K562 (cell line): Measurements from ENCODE around the gene NBEA. TPM values are rescaled to one million over a fixed set of nuclear protein-coding genes. Genes with fewer than 3 reads are reported as not detected.

ENCODE experiments used
- ATAC-seq: fragments of 200-7000 bp; cut with Tn5 transposase; 3 replicates; pipeline ENCODE4 v1.9.1; 2020; ENCODE audit warnings: moderate library complexity
- BruUV-seq: library from RNA; stranded (reverse); fragments of 400-500 nt; replicated peaks from 2 replicates; lab custom pipeline; 2021; lab: Mats Ljungman, UMichigan
- CTCF ChIA-PET: fragments of 300-600 bp; formaldehyde crosslinking; extraction: SDS; loops from one replicate; lab custom pipeline; 2021; ENCODE audit warnings: low intra/inter-chr PET ratio; lab: Yijun Ruan, JAX
- POLR2A ChIA-PET: fragments of 300-600, 350-650 bp; sonication (Branson Sonifier 250); formaldehyde crosslinking; extraction: SDS; loops from one replicate; lab custom pipeline; 2021; ENCODE audit warnings: antibody characterized with exemption, inconsistent platforms; lab: Yijun Ruan, JAX
- DNase-seq, 4 experiments: peaks; one replicate each; pipeline versions ENCODE4 v3.0.0 to v3.0.0-alpha.2; 2011 to 2018; ENCODE audit warnings: low spot score in 3 of 4, mixed read lengths in 3 of 4; ENCODE audit errors: extremely low read depth in 1 of 4
- FAIRE-seq: peaks from 2 replicates; lab custom pipeline; 2011; peaks lifted over from hg19 to GRCh38; lab: Jason Lieb, UNC
- H2AFZ ChIP-seq: 2 replicates; pipeline ENCODE4 v1.6.0; 2011; ENCODE audit warnings: low read depth, low read length, control low read depth, inconsistent platforms
- H3K27ac ChIP-seq: fragments of 200-600 bp; 3 replicates; pipeline ENCODE4 v1.8.0; 2011; ENCODE audit warnings: low read depth, mild to moderate bottlenecking, control low read depth, inconsistent platforms, low read length, moderate library complexity, mixed read lengths; ENCODE audit errors: extremely low read depth
- H3K27me3 ChIP-seq, 2 experiments: fragments of 300-600 bp in 1 of 2; 2 replicates in 1 of 2; 3 replicates in 1 of 2; pipeline versions ENCODE4 v1.6.0 to v1.8.0; 2011; ENCODE audit warnings: inconsistent platforms in 2 of 2, low read length in 2 of 2, mild to moderate bottlenecking in 1 of 2, mixed read lengths in 1 of 2, moderate library complexity in 1 of 2; ENCODE audit not compliant: control insufficient read depth in 2 of 2, insufficient read depth in 2 of 2
- H3K36me3 ChIP-seq: fragments of 300-600 bp; 3 replicates; pipeline ENCODE4 v1.8.0; 2011; ENCODE audit warnings: mild to moderate bottlenecking, low read length, inconsistent platforms; ENCODE audit not compliant: control insufficient read depth, insufficient read depth
- H3K4me1 ChIP-seq, 2 experiments: fragments of 200-600 bp in 1 of 2; replicated peaks in 1 of 2; 2 replicates in 1 of 2; 3 replicates in 1 of 2; pipeline versions ENCODE4 v1.5.1 to v1.8.0; 2011; ENCODE audit warnings: inconsistent platforms in 2 of 2, low read length in 2 of 2, mild to moderate bottlenecking in 1 of 2, mixed read lengths in 1 of 2, moderate library complexity in 1 of 2; ENCODE audit not compliant: control insufficient read depth in 2 of 2, insufficient read depth in 2 of 2
- H3K4me2 ChIP-seq: 2 replicates; pipeline ENCODE4 v1.6.1; 2011; ENCODE audit warnings: low read length, control low read depth, inconsistent platforms, mixed read lengths; ENCODE audit not compliant: insufficient read depth
- H3K4me3 ChIP-seq: fragments of 200-600 bp; sonication (generic), shearing (Covaris generic); 2 replicates; pipeline ENCODE4 v1.5.1; 2016; ENCODE audit warnings: control low read depth, inconsistent platforms
- H3K79me2 ChIP-seq: fragments of 200-600 bp; 3 replicates; pipeline ENCODE4 v1.8.0; 2011; ENCODE audit warnings: low read length, inconsistent platforms; ENCODE audit not compliant: control insufficient read depth, insufficient read depth
- H3K9ac ChIP-seq, 2 experiments: 2 replicates each; pipeline versions ENCODE4 v1.6.0 to v1.6.1; 2011; ENCODE audit warnings: low read depth in 2 of 2, low read length in 2 of 2, control low read depth in 1 of 2, inconsistent platforms in 1 of 2, mild to moderate bottlenecking in 1 of 2, mixed read lengths in 1 of 2; ENCODE audit not compliant: insufficient read depth in 1 of 2
- H3K9me1 ChIP-seq: one replicate; pipeline ENCODE4 v1.6.0; 2011; ENCODE audit warnings: inconsistent platforms, mild to moderate bottlenecking, low read length, moderate library complexity; ENCODE audit not compliant: control insufficient read depth, insufficient read depth
- H3K9me3 ChIP-seq: replicated peaks from 2 replicates; pipeline ENCODE4 v1.5.1; 2011; ENCODE audit warnings: low read depth, low read length, inconsistent platforms; ENCODE audit not compliant: control insufficient read depth, insufficient read depth
- H4K20me1 ChIP-seq: replicated peaks from 2 replicates; pipeline ENCODE4 v1.6.1; 2011; ENCODE audit warnings: low read length, inconsistent platforms, mixed read lengths; ENCODE audit not compliant: control insufficient read depth, insufficient read depth
- CBX8 ChIP-seq: fragments of 200-600 bp; sonication (generic); IDR thresholded peaks from 2 replicates; pipeline ENCODE4 v1.6.1; 2012; ENCODE audit warnings: borderline replicate concordance, mixed run types, low read depth, mild to moderate bottlenecking, moderate library complexity, mixed read lengths, low read length, control low read depth, inconsistent platforms; ENCODE audit not compliant: poor library complexity, severe bottlenecking; ENCODE audit errors: extremely low read depth
- ELF4 ChIP-seq: fragments of 450-650 bp; formaldehyde crosslinking; IDR thresholded peaks from 2 replicates; pipeline ENCODE4 v1.4.0; 2022; ENCODE audit warnings: missing genetic modification characterization
- HMGN3 ChIP-seq: IDR thresholded peaks from 2 replicates; pipeline ENCODE4 v1.6.1; 2011; ENCODE audit warnings: borderline replicate concordance, low read depth, mild to moderate bottlenecking, mixed read lengths, low read length; ENCODE audit not compliant: insufficient read length; ENCODE audit errors: extremely low read depth
- LEF1 ChIP-seq: fragments of 450-650 bp; IDR thresholded peaks from 2 replicates; pipeline ENCODE4 v1.6.1; 2016; ENCODE audit warnings: mild to moderate bottlenecking
- NONO ChIP-seq, 2 experiments: fragments of 200-400 bp in 1 of 2; fragments of 450-650 bp in 1 of 2; formaldehyde crosslinking in 1 of 2; IDR thresholded peaks; 2 replicates each; pipeline ENCODE4 v1.6.1; 2017; ENCODE audit warnings: low read depth in 2 of 2, mild to moderate bottlenecking in 2 of 2, moderate library complexity in 2 of 2, low read length in 1 of 2
- PTTG1 ChIP-seq: fragments of 450-650 bp; IDR thresholded peaks from 2 replicates; pipeline ENCODE4 v1.6.1; 2016; ENCODE audit warnings: low read depth, mild to moderate bottlenecking, missing genetic modification characterization, missing compliant biosample characterization
- REST ChIP-seq, 2 experiments: fragments of 450-650 bp; formaldehyde crosslinking in 1 of 2; IDR thresholded peaks; 2 replicates each; pipeline versions ENCODE4 v1.4.0 to v1.6.1; 2014 to 2020; ENCODE audit warnings: mild to moderate bottlenecking in 2 of 2, borderline replicate concordance in 1 of 2, low read depth in 1 of 2
- SMAD4 ChIP-seq: fragments of 250-450 bp; sonication (Bioruptor Pico); conservative IDR thresholded peaks from 2 replicates; pipeline ENCODE4 v1.8.0; 2021; ENCODE audit warnings: inconsistent platforms, mild to moderate bottlenecking, moderate library complexity
- TOE1 ChIP-seq, 2 experiments: fragments of 450-650 bp in 1 of 2; sonication (generic) in 1 of 2; formaldehyde crosslinking in 1 of 2; IDR thresholded peaks; 2 replicates each; pipeline versions ENCODE4 v1.7.1 to v1.8.0; 2016 to 2022; ENCODE audit warnings: borderline replicate concordance in 2 of 2, mild to moderate bottlenecking in 2 of 2, antibody characterized with exemption in 1 of 2, inconsistent platforms in 1 of 2, low read depth in 1 of 2, missing genetic modification reagents in 1 of 2, moderate library complexity in 1 of 2
- ZBTB43 ChIP-seq: sonication (generic); formaldehyde crosslinking; IDR thresholded peaks from 2 replicates; pipeline ENCODE4 v1.8.0; 2023; ENCODE audit warnings: mild to moderate bottlenecking, missing genetic modification reagents
- ZNF23 ChIP-seq: fragments of 250-450 bp; sonication (Bioruptor Pico); IDR thresholded peaks from 2 replicates; pipeline ENCODE4 v1.4.0; 2020; ENCODE audit warnings: mild to moderate bottlenecking
- WGBS: fragments of 100-300 bp; shearing (Covaris generic); methylation state at CpG from one replicate; pipeline ENCODE4 v1.1.6; 2016; ENCODE audit warnings: low coverage, mixed read lengths; ENCODE audit not compliant: insufficient coverage; ENCODE audit errors: missing lambda C conversion rate; 5-methylcytosine and 5-hydroxymethylcytosine counted together
- in situ Hi-C: fragments of 300-500 bp; cut with MboI; formaldehyde crosslinking; loops from 4 replicates; pipeline ENCODE4 v1.15.0; 2018; ENCODE audit warnings: inconsistent platforms, mixed read lengths
- intact Hi-C: fragments of 100-400 bp; cut with micrococcal nuclease; formaldehyde crosslinking; loops from 2 replicates; pipeline ENCODE4 v1.14.2; 2022
- polyA plus RNA-seq, 8 experiments: library from polyadenylated mRNA; depleted of rRNA in 4 of 8; stranded (reverse) in 5 of 8; unstranded in 3 of 8; fragments of >200 nt; fragmentation: Nextera tagmentation in 2 of 8; fragmentation: Illumina TruSeq in 1 of 8; extraction: Ambion mirVana in 2 of 8; extraction: Trizol in 1 of 8; gene quantifications; 2 replicates each; pipeline versions ENCODE4 v1.2.1 to v1.2.3, GENCODE V29; 2011 to 2014; ENCODE audit warnings: inconsistent platforms in 1 of 8, missing spikeins in 1 of 8
- total RNA-seq, 7 experiments: library from RNA; depleted of rRNA in 6 of 7; stranded (reverse); fragments of >200 nt in 6 of 7; fragmentation: Illumina TruSeq in 2 of 7; extraction: Trizol in 2 of 7; gene quantifications; 2 replicates each; pipeline versions ENCODE4 v1.2.1 to v1.2.3, GENCODE V29; 2011 to 2021; ENCODE audit warnings: low replicate concordance in 1 of 7

NBEA gene
- total and polyA plus RNA-seq, 9 of the 15 experiments (the other 6 are each of a cell fraction or from before 2014, with no cell fraction given): 0.03 to 0.94 (median 0.05) TPM; not detected in 2

GRCh38 chr13:35014606-35015213, 72.6 kb downstream of the NBEA start:
- FAIRE-seq: no peak
- no peaks in the 10 kb centered on the region for H3K4me1 ChIP-seq
- H3K36me3 ChIP-seq: no peaks in the 10 kb centered on the region
- H2AFZ ChIP-seq: no peak overlapping the region
- WGBS: 0% methylated on average over 2 of the region's 7 CpGs
- no peak overlapping the region for H3K27ac ChIP-seq
- H3K9ac ChIP-seq: no peak overlapping the region
- POLR2A ChIA-PET: no interaction called here
- ATAC-seq: no peak
- H3K9me3 ChIP-seq: no peaks in the 10 kb centered on the region; the same call in 1 of the 2 replicates
- H3K4me2 ChIP-seq: no peak overlapping the region
- in situ Hi-C loops: no loop called here
- H3K27me3 ChIP-seq: no peaks in the 10 kb centered on the region
- no peak overlapping the region for H3K4me3 ChIP-seq
- no peaks in the 10 kb centered on the region for H3K9me1 ChIP-seq
- BruUV-seq: no TSS peak
- no peaks in the 10 kb centered on the region for H3K79me2 ChIP-seq
- CTCF ChIA-PET: no interaction called here
- no peak for DNase-seq
- no peaks in the 10 kb centered on the region for H4K20me1 ChIP-seq
- intact Hi-C loops: no loop called here
- TF ChIP-seq PTTG1 (tag) (no peak), SMAD4 (CRISPR knock-in tag) (no peak), TOE1 (IDR thresholded peaks at IDR 0.05; ENCODE audit: borderline replicate concordance) (no peak), TOE1 (CRISPR knock-in tag; IDR thresholded peaks at IDR 0.05; ENCODE audit: borderline replicate concordance, low read depth) (no peak), REST (IDR thresholded peaks at IDR 0.05; ENCODE audit: borderline replicate concordance) (no peak), REST (CRISPR knock-in tag; IDR thresholded peaks at IDR 0.05; ENCODE audit: low read depth) (no peak), ZBTB43 (no peak), CBX8 (no peak), NONO (IDR thresholded peaks at IDR 0.05; ENCODE audit: low read depth in 2 of 2, low read length in 1 of 2) (no peak), ELF4 (CRISPR knock-in tag) (no peak), LEF1 (no peak), HMGN3 (no peak), ZNF23 (no peak)
